Panc1 (cell line): ENCODE data around the gene APCDD1. TPM values are rescaled to one million over a fixed set of nuclear protein-coding genes. Genes with fewer than 3 reads are reported as not detected.

Experiments
- ATAC-seq: fragments of 200-7000 bp; cut with Tn5 transposase; 2 replicates; pipeline ENCODE4 v1.9.1; 2020; ENCODE audit warnings: mild to moderate bottlenecking, moderate library complexity
- BruUV-seq: library from RNA; stranded (reverse); fragments of 400-500 nt; replicated peaks from 2 replicates; lab custom pipeline; 2021; lab: Mats Ljungman, UMichigan
- CTCF ChIA-PET: fragments of 300-600 bp; sonication (Branson Sonifier 250); formaldehyde crosslinking; loops from one replicate; lab custom pipeline; 2022; ENCODE audit warnings: antibody characterized with exemption; lab: Charles Lee
- POLR2A ChIA-PET: fragments of 300-600 bp; sonication (Branson Sonifier 250); formaldehyde crosslinking; loops from one replicate; lab custom pipeline; 2022; ENCODE audit warnings: antibody characterized with exemption; lab: Charles Lee
- DNase-seq: peaks from one replicate; pipeline ENCODE4 v3.0.0-alpha.2; 2010; ENCODE audit warnings: low read depth, low spot score
- H3K27ac ChIP-seq: 2 replicates; pipeline ENCODE4 v1.5.1; 2011; ENCODE audit warnings: mild to moderate bottlenecking, low read length, inconsistent platforms
- H3K27me3 ChIP-seq: fragments of 200-500 bp; sonication (Bioruptor generic); 2 replicates; pipeline ENCODE4 v1.6.0; 2014; ENCODE audit warnings: low read length, inconsistent platforms; ENCODE audit not compliant: control insufficient read depth, insufficient read depth
- H3K36me3 ChIP-seq: fragments of 200-500 bp; sonication (Bioruptor generic); 2 replicates; pipeline ENCODE4 v1.5.1; 2014; ENCODE audit warnings: inconsistent platforms, mild to moderate bottlenecking, low read length, moderate library complexity; ENCODE audit not compliant: control insufficient read depth, insufficient read depth
- H3K4me1 ChIP-seq: 2 replicates; pipeline ENCODE4 v1.5.1; 2011; ENCODE audit warnings: inconsistent platforms, mild to moderate bottlenecking, low read length, moderate library complexity; ENCODE audit not compliant: control insufficient read depth, insufficient read depth
- H3K4me3 ChIP-seq, 2 experiments: 2 replicates each; pipeline ENCODE4 v1.5.1; 2011 to 2012; ENCODE audit warnings: low read depth in 2 of 2, low read length in 2 of 2, mild to moderate bottlenecking in 2 of 2, inconsistent platforms in 1 of 2, moderate library complexity in 1 of 2
- H3K9me3 ChIP-seq: fragments of 200-500 bp; sonication (Bioruptor generic); 2 replicates; pipeline ENCODE4 v1.5.1; 2014; ENCODE audit warnings: low read depth, mild to moderate bottlenecking, inconsistent platforms, low read length, moderate library complexity; ENCODE audit not compliant: control insufficient read depth, insufficient read depth
- CTCF ChIP-seq: fragments of 450-650 bp; IDR thresholded peaks from 2 replicates; pipeline ENCODE4 v1.5.1; 2017; ENCODE audit warnings: mild to moderate bottlenecking
- POLR2AphosphoS5 ChIP-seq: IDR thresholded peaks from 2 replicates; pipeline ENCODE4 v1.6.1; 2012; ENCODE audit warnings: mild to moderate bottlenecking, low read depth, low read length, moderate library complexity
- REST ChIP-seq, 2 experiments: IDR thresholded peaks; 2 replicates each; pipeline ENCODE4 v1.6.1; 2011 to 2012; ENCODE audit warnings: low read depth in 2 of 2, control low read depth in 1 of 2, low read length in 1 of 2, mild to moderate bottlenecking in 1 of 2, moderate library complexity in 1 of 2; ENCODE audit not compliant: insufficient read depth in 1 of 2
- SIN3A ChIP-seq: IDR thresholded peaks from 2 replicates; pipeline ENCODE4 v1.6.1; 2012; ENCODE audit warnings: low read depth, mild to moderate bottlenecking, low read length, moderate library complexity, borderline replicate concordance; ENCODE audit not compliant: insufficient read depth
- TCF7L2 ChIP-seq: IDR thresholded peaks from 2 replicates; pipeline ENCODE4 v1.6.1; 2011; ENCODE audit warnings: mild to moderate bottlenecking, low read depth, low read length, inconsistent platforms
- in situ Hi-C: cut with HindIII; loops from 2 replicates; pipeline ENCODE4 v1.10.0; 2016; ENCODE audit warnings: low sequenced_read_pairs, low pct_unique_long_range_greater_than_20kb
- intact Hi-C: fragments of 100-400 bp; cut with micrococcal nuclease; formaldehyde crosslinking; loops from one replicate; pipeline ENCODE4 v1.10.0; 2022; ENCODE audit not compliant: unreplicated experiment
- total RNA-seq: library from RNA; stranded (reverse); gene quantifications from one replicate; pipeline ENCODE4 v1.2.1, GENCODE V29; 2021; ENCODE audit not compliant: unreplicated experiment

The APCDD1 gene
- total RNA-seq, 1 experiment from 2014 or later = 0.36 TPM

- TF ChIP-seq REST (IDR thresholded peaks at IDR 0.05; ENCODE audit: insufficient read depth in 1 of 2, low read depth in 2 of 2, low read length in 1 of 2) = no peak
- TF ChIP-seq CTCF = no peak
- no peak for TF ChIP-seq POLR2AphosphoS5
- no peak for TF ChIP-seq TCF7L2
- TF ChIP-seq SIN3A = no peak
- H3K27me3 ChIP-seq = peaks cover 47% of the 10 kb centered on the region
- no peaks in the 10 kb centered on the region for H3K9me3 ChIP-seq
- no peaks in the 10 kb centered on the region for H3K36me3 ChIP-seq
- no peak overlapping the region for H3K4me3 ChIP-seq
- H3K27ac ChIP-seq = no peak overlapping the region
- DNase-seq (no peak), ATAC-seq (no peak)
- in situ Hi-C loops = no loop called here
- no TSS peak for BruUV-seq
- intact Hi-C loops = no loop called here
- no peaks in the 10 kb centered on the region for H3K4me1 ChIP-seq
- ChIA-PET CTCF (no interaction called here), POLR2A (no interaction called here)
Observed at GRCh38 chr18:10457128-10457527, 2.7 kb downstream of the APCDD1 start.

- Histone ChIP-seq H3K9me3 (no peaks in the 10 kb centered on the region), H3K4me3 (no peak overlapping the region), H3K4me1 (no peaks in the 10 kb centered on the region), H3K27ac (no peak overlapping the region), H3K27me3 (peaks cover 43% of the 10 kb centered on the region), H3K36me3 (no peaks in the 10 kb centered on the region)
- ATAC-seq (no peak), DNase-seq (no peak)
- no TSS peak for BruUV-seq
- TF ChIP-seq POLR2AphosphoS5 = no peak
- no peak for TF ChIP-seq SIN3A
- TF ChIP-seq TCF7L2 = no peak
- TF ChIP-seq CTCF = no peak
- no peak for TF ChIP-seq REST (IDR thresholded peaks at IDR 0.05; ENCODE audit: insufficient read depth in 1 of 2, low read depth in 2 of 2, low read length in 1 of 2)
- intact Hi-C loops (no loop called here), in situ Hi-C loops (no loop called here)
- CTCF ChIA-PET = interaction anchor here (0.6 kb wide), 1 partner anchor 845 kb away, joined by 8 read pairs; no protein-coding TSS in a partner anchor
- POLR2A ChIA-PET = no interaction called here
Observed at GRCh38 chr18:10457767-10458166, 3.3 kb downstream of the APCDD1 start.
